Measurements from ENCODE around the gene COPG2.

- TF ChIP-seq HMG20B (CRISPR knock-in tag; conservative IDR thresholded peaks at IDR 0.05), result no peak
- TF ChIP-seq ZNF800 (CRISPR knock-in tag; IDR thresholded peaks at IDR 0.05), result no peak
- TF ChIP-seq TCF12 (IDR thresholded peaks at IDR 0.05), result no peak
- no peak for TF ChIP-seq TCF12 (CRISPR knock-in tag; IDR thresholded peaks at IDR 0.05)
- no peak for TF ChIP-seq ZNF232 (CRISPR knock-in tag; IDR thresholded peaks at IDR 0.05; ENCODE audit: borderline replicate concordance)
- TF ChIP-seq, protein P1, sequence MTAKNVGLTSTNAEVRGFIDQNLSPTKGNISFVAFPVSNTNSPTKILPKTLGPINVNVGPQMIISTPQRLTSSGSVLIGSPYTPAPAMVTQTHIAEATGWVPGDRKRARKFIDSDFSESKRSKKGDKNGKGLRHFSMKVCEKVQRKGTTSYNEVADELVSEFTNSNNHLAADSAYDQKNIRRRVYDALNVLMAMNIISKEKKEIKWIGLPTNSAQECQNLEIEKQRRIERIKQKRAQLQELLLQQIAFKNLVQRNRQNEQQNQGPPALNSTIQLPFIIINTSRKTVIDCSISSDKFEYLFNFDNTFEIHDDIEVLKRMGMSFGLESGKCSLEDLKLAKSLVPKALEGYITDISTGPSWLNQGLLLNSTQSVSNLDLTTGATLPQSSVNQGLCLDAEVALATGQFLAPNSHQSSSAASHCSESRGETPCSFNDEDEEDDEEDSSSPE (CRISPR knock-in tag; IDR thresholded peaks at IDR 0.05), result no peak
- no peak for TF ChIP-seq ZNF10 (CRISPR knock-in tag; IDR thresholded peaks at IDR 0.05; ENCODE audit: borderline replicate concordance, low read depth)
- TF ChIP-seq ZNF501 (CRISPR knock-in tag; IDR thresholded peaks at IDR 0.05), result no peak
- no peak for TF ChIP-seq POLR2A (IDR thresholded peaks at IDR 0.05; ENCODE audit: insufficient read depth in 1 of 2, low read depth in 2 of 2, low read length in 2 of 2)
- TF ChIP-seq SP4 (CRISPR knock-in tag; IDR thresholded peaks at IDR 0.05), result no peak
- TF ChIP-seq ZNF343 (CRISPR knock-in tag; IDR thresholded peaks at IDR 0.05), result no peak
Observed at GRCh38 chr7:130641497-130641896, 27.1 kb downstream of the COPG2 start.
